GM10248 (cell line): ENCODE measurements around the gene WDR48.

Experiments
- CTCF ChIA-PET: fragments of 300-600 bp; sonication (Branson Sonifier 250); formaldehyde crosslinking; extraction: SDS; loops from one replicate; lab custom pipeline; 2021; ENCODE audit warnings: antibody characterized with exemption; lab: Yijun Ruan, JAX
- POLR2A ChIA-PET: fragments of 350-650 bp; sonication (Branson Sonifier 250); formaldehyde crosslinking; extraction: SDS; loops from one replicate; lab custom pipeline; 2020; ENCODE audit warnings: antibody characterized with exemption; lab: Yijun Ruan, JAX
- DNase-seq: peaks from one replicate; pipeline ENCODE4 v3.0.0; 2012; ENCODE audit errors: extremely low spot score
- CTCF ChIP-seq: IDR thresholded peaks from 2 replicates; pipeline ENCODE4 v1.5.1; 2012; ENCODE audit warnings: mild to moderate bottlenecking, low read depth; ENCODE audit errors: extremely low read depth, missing control alignments, control extremely low read depth

Gene WDR48

GRCh38 chr3:39051649-39052561 is at the start of gene WDR48, which contains the start of gene SCN11A:
WDR48 (plus strand) TSS chr3:39052016; CDS start chr3:39052026, 10 bp downstream.
SCN11A (minus strand) TSS chr3:39051944; CDS start chr3:38950362, 101,582 bp downstream.
- ChIA-PET POLR2A (interaction anchor here (0.5 kb wide), 1 partner anchor 298 kb away, joined by 3 read pairs; no protein-coding TSS in a partner anchor), CTCF (interaction anchor here (1.1 to 1.4 kb wide), 3 partner anchors 13 to 556 kb away, joined by 3 to 4 read pairs (median 4); partner anchors contain the start of gene EXOG)
- DNase-seq: peak; percentile 92
- TF ChIP-seq CTCF: no peak

- POLR2A ChIA-PET: no interaction called here
- TF ChIP-seq CTCF: no peak
- no peak for DNase-seq
- CTCF ChIA-PET: interaction anchor here (1.0 to 1.2 kb wide), 2 partner anchors 25 to 484 kb away, joined by 3 to 4 read pairs; no protein-coding TSS in a partner anchor
Observed at GRCh38 chr3:39005295-39005694, 46.5 kb upstream of the WDR48 start.

GRCh38 chr3:39011191-39011736 is 40.6 kb upstream of the WDR48 start:
- CTCF ChIA-PET: interaction anchor here (1.1 to 4.0 kb wide), 2 partner anchors 10 to 17 kb away, joined by 3 to 34 read pairs; no protein-coding TSS in a partner anchor
- no peak for DNase-seq
- POLR2A ChIA-PET: no interaction called here
- no peak for TF ChIP-seq CTCF

- POLR2A ChIA-PET: interaction anchor here (0.6 kb wide), 1 partner anchor 75 kb away, joined by 3 read pairs; no protein-coding TSS in a partner anchor
- TF ChIP-seq CTCF: no peak
- CTCF ChIA-PET: interaction anchor here (1.0 to 2.4 kb wide), 2 partner anchors 13 to 17 kb away, joined by 5 to 7 read pairs; no protein-coding TSS in a partner anchor
- no peak for DNase-seq
Observed at GRCh38 chr3:39013289-39013688, 38.5 kb upstream of the WDR48 start.

GRCh38 chr3:39013921-39014509 is 37.8 kb upstream of the WDR48 start:
- DNase-seq: no peak
- no peak for TF ChIP-seq CTCF
- ChIA-PET CTCF (interaction anchor here (2.4 kb wide), 1 partner anchor 14 kb away, joined by 7 read pairs; no protein-coding TSS in a partner anchor), POLR2A (no interaction called here)

- POLR2A ChIA-PET: no interaction called here
- DNase-seq: no peak
- no peak for TF ChIP-seq CTCF
- CTCF ChIA-PET: interaction anchor here (0.8 kb wide), 1 partner anchor 16 kb away, joined by 3 read pairs; no protein-coding TSS in a partner anchor
Observed at GRCh38 chr3:39015418-39015817, 36.4 kb upstream of the WDR48 start.
